Measurements from ENCODE around the gene UXS1.

UXS1 gene

DNA sequence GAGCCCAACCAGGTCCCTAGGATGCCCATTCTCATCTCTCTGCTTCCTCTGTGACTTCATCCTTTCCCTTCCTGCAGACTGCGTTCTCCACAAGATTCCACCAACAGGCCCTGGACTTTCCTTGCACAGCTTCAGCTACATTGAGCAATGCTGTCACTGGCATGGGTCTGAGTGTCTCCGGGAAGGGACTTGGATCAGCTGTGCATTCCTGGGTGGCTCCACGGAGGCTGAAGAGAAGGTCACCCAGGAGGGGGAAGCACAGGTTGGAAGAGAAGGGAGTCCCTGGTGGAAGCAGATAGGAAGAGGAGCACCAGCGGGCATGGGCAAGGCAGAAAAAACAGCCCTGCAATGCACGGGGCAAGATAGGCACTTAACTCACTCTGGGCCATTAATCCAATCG lies 140.5 kb downstream of the UXS1 start:
- Histone ChIP-seq H2AFZ (ENCODE audit: low read depth) (no peak overlapping the region), H3K27ac (no peak overlapping the region), H3K79me2 (ENCODE audit: insufficient read depth, low read depth) (no peaks in the 10 kb centered on the region), H3K4me1 (ENCODE audit: low read depth, poor library complexity, severe bottlenecking) (peaks cover 20% of the 10 kb centered on the region), H3K27me3 (ENCODE audit: insufficient read depth, low read depth) (no peaks in the 10 kb centered on the region), H3K9ac (no peak overlapping the region), H3K4me3 (IDR thresholded peaks at IDR 0.05; ENCODE audit: insufficient read depth, low read depth, low read length) (no peak overlapping the region), H3K36me3 (ENCODE audit: insufficient read depth) (no peaks in the 10 kb centered on the region), H4K20me1 (ENCODE audit: insufficient read depth) (no peaks in the 10 kb centered on the region), H3K4me2 (peak overlapping the region; percentile 13; the same call in 1 of the 2 replicates)
- TF ChIP-seq, protein P1, sequence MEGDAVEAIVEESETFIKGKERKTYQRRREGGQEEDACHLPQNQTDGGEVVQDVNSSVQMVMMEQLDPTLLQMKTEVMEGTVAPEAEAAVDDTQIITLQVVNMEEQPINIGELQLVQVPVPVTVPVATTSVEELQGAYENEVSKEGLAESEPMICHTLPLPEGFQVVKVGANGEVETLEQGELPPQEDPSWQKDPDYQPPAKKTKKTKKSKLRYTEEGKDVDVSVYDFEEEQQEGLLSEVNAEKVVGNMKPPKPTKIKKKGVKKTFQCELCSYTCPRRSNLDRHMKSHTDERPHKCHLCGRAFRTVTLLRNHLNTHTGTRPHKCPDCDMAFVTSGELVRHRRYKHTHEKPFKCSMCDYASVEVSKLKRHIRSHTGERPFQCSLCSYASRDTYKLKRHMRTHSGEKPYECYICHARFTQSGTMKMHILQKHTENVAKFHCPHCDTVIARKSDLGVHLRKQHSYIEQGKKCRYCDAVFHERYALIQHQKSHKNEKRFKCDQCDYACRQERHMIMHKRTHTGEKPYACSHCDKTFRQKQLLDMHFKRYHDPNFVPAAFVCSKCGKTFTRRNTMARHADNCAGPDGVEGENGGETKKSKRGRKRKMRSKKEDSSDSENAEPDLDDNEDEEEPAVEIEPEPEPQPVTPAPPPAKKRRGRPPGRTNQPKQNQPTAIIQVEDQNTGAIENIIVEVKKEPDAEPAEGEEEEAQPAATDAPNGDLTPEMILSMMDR (conservative IDR thresholded peaks at IDR 0.05; ENCODE audit: low read depth, low read length): no peak

DNA sequence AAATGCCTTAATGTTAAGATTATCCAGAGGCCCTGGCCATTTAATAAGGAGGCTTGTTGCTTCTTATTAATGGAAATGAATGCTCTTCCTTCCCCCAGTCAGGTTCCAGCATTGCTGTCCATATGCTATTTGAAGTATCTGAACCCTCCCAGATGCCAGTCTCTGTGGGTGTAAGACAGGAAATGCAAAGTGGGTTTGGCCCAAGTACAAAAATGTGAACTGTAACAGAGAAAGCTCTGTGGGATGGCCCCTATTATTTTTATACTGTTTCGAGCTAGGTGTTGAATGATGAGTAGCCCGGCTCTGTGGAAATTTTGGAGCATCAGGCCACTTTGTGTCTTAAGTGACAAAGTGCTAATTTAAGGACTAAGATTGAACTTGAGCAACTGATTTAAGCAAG lies 141.0 kb downstream of the UXS1 start:
- Histone ChIP-seq H3K27me3 (ENCODE audit: insufficient read depth, low read depth) (no peaks in the 10 kb centered on the region), H3K27ac (no peak overlapping the region), H4K20me1 (ENCODE audit: insufficient read depth) (no peaks in the 10 kb centered on the region), H3K79me2 (ENCODE audit: insufficient read depth, low read depth) (no peaks in the 10 kb centered on the region), H3K36me3 (ENCODE audit: insufficient read depth) (no peaks in the 10 kb centered on the region), H3K4me3 (IDR thresholded peaks at IDR 0.05; ENCODE audit: insufficient read depth, low read depth, low read length) (no peak overlapping the region), H3K4me1 (ENCODE audit: low read depth, poor library complexity, severe bottlenecking) (peaks cover 15% of the 10 kb centered on the region), H2AFZ (ENCODE audit: low read depth) (no peak overlapping the region), H3K4me2 (peak overlapping the region; percentile 13; the same call in 1 of the 2 replicates), H3K9ac (no peak overlapping the region)
- TF ChIP-seq, protein P1 (conservative IDR thresholded peaks at IDR 0.05; ENCODE audit: low read depth, low read length): no peak

- Histone ChIP-seq H3K36me3 (ENCODE audit: insufficient read depth) (no peaks in the 10 kb centered on the region), H3K79me2 (ENCODE audit: insufficient read depth, low read depth) (no peaks in the 10 kb centered on the region), H3K27me3 (ENCODE audit: insufficient read depth, low read depth) (no peaks in the 10 kb centered on the region), H3K9ac (no peak overlapping the region), H3K4me3 (IDR thresholded peaks at IDR 0.05; ENCODE audit: insufficient read depth, low read depth, low read length) (no peak overlapping the region), H3K27ac (no peak overlapping the region), H4K20me1 (ENCODE audit: insufficient read depth) (no peaks in the 10 kb centered on the region), H3K4me1 (ENCODE audit: low read depth, poor library complexity, severe bottlenecking) (no peaks in the 10 kb centered on the region), H2AFZ (ENCODE audit: low read depth) (no peak overlapping the region), H3K4me2 (no peak overlapping the region)
- TF ChIP-seq, protein P1 (conservative IDR thresholded peaks at IDR 0.05; ENCODE audit: low read depth, low read length): no peak
Measured at GRCh38 chr2:106044859-106045258, 149.2 kb downstream of the UXS1 start.

- Histone ChIP-seq H4K20me1 (ENCODE audit: insufficient read depth) (no peaks in the 10 kb centered on the region), H2AFZ (ENCODE audit: low read depth) (no peak overlapping the region), H3K27ac (no peak overlapping the region), H3K36me3 (ENCODE audit: insufficient read depth) (no peaks in the 10 kb centered on the region), H3K79me2 (ENCODE audit: insufficient read depth, low read depth) (no peaks in the 10 kb centered on the region), H3K9ac (no peak overlapping the region), H3K4me2 (no peak overlapping the region), H3K4me3 (IDR thresholded peaks at IDR 0.05; ENCODE audit: insufficient read depth, low read depth, low read length) (no peak overlapping the region), H3K27me3 (ENCODE audit: insufficient read depth, low read depth) (no peaks in the 10 kb centered on the region), H3K4me1 (ENCODE audit: low read depth, poor library complexity, severe bottlenecking) (no peaks in the 10 kb centered on the region)
- TF ChIP-seq, protein P1 (conservative IDR thresholded peaks at IDR 0.05; ENCODE audit: low read depth, low read length): no peak
Measured at GRCh38 chr2:106044021-106044420, 150.1 kb downstream of the UXS1 start.

Data from KMS-11 (cell line).